ENCODE data around the gene CSRP3. TPM values are rescaled to one million over a fixed set of nuclear protein-coding genes. Genes with fewer than 3 reads are reported as not detected.

CSRP3 gene
- total and polyA plus RNA-seq, 8 donors, result 0.19 to 1.1 (median 0.26) TPM; not detected in 5

GRCh38 chr11:19218786-19219460 is 17.1 kb upstream of the CSRP3 start:
- no peak overlapping the region for H3K27ac ChIP-seq
- ATAC-seq (no peak), DNase-seq (no peak), FAIRE-seq (no peak)
- no peaks in the 10 kb centered on the region for H3K36me3 ChIP-seq
- H3K4me3 ChIP-seq, result no peak overlapping the region
- peaks cover 0 to 5% (median 0%) of the 10 kb centered on the region in 3 donors for H3K4me1 ChIP-seq
- WGBS, 2 donors, result 90 to 91% methylated on average over 15 of the region's 15 CpGs
- TF ChIP-seq CTCF (IDR thresholded peaks at IDR 0.05), result no peak
- peaks cover 0 to 5% (median 0%) of the 10 kb centered on the region in 4 donors for H3K27me3 ChIP-seq
- intact Hi-C loops (cut with DNase I), result no loop called here
- H3K9me3 ChIP-seq, result no peaks in the 10 kb centered on the region

GRCh38 chr11:19218216-19218615 is 16.4 kb upstream of the CSRP3 start:
- no peak for FAIRE-seq

GRCh38 chr11:19216709-19217374 is 15.1 kb upstream of the CSRP3 start:
- TF ChIP-seq CTCF (IDR thresholded peaks at IDR 0.05), result no peak
- DNase-seq, result no peak
- no peak for ATAC-seq
- Histone ChIP-seq H3K36me3 (no peaks in the 10 kb centered on the region), H3K27me3 (peaks cover 0 to 5% (median 0%) of the 10 kb centered on the region in 4 donors), H3K4me1 (peaks cover 0 to 5% (median 0%) of the 10 kb centered on the region in 3 donors), H3K27ac (no peak overlapping the region), H3K9me3 (no peaks in the 10 kb centered on the region), H3K4me3 (no peak overlapping the region)
- FAIRE-seq, result no peak
- 36 to 37% methylated on average over 3 of the region's 3 CpGs for WGBS, 2 donors
- intact Hi-C loops (cut with DNase I), result no loop called here

More at GRCh38 chr11:19218216-19218615, 16.4 kb upstream of the CSRP3 start:
- WGBS, 2 donors, result 82 to 86% methylated on average over 3 of the region's 3 CpGs
- DNase-seq, result no peak
- no peak overlapping the region for H3K27ac ChIP-seq
- no peaks in the 10 kb centered on the region for H3K36me3 ChIP-seq
- H3K4me1 ChIP-seq, result peaks cover 0 to 5% (median 0%) of the 10 kb centered on the region in 3 donors
- no peak for ATAC-seq
- no peak overlapping the region for H3K4me3 ChIP-seq
- no peaks in the 10 kb centered on the region for H3K9me3 ChIP-seq
- H3K27me3 ChIP-seq, result peaks cover 0 to 5% (median 0%) of the 10 kb centered on the region in 4 donors
- intact Hi-C loops (cut with DNase I), result no loop called here
- TF ChIP-seq CTCF (IDR thresholded peaks at IDR 0.05), result no peak

GRCh38 chr11:19216021-19216420 is 14.2 kb upstream of the CSRP3 start:
- peaks cover 0 to 5% (median 0%) of the 10 kb centered on the region in 3 donors for H3K4me1 ChIP-seq
- WGBS, 2 donors, result 86 to 88% methylated on average over 4 of the region's 4 CpGs
- DNase-seq, result no peak
- no peaks in the 10 kb centered on the region for H3K36me3 ChIP-seq
- intact Hi-C loops (cut with DNase I), result no loop called here
- no peak overlapping the region for H3K27ac ChIP-seq
- no peak for TF ChIP-seq CTCF (IDR thresholded peaks at IDR 0.05)
- ATAC-seq, result no peak
- H3K27me3 ChIP-seq, result peaks cover 0 to 5% (median 0%) of the 10 kb centered on the region in 4 donors
- FAIRE-seq, result no peak
- H3K9me3 ChIP-seq, result no peaks in the 10 kb centered on the region
- H3K4me3 ChIP-seq, result no peak overlapping the region

Data from pancreas (tissue), 10 donors.